GM23338 (cell line): ENCODE results near the gene DLX2. TPM values are rescaled to one million over a fixed set of nuclear protein-coding genes. Genes with fewer than 3 reads are reported as not detected.

Experiments
- ATAC-seq: fragments of 200-7000 bp; cut with Tn5 transposase; 3 replicates; pipeline ENCODE4 v1.9.1; 2020
- DNase-seq: peaks from one replicate; pipeline ENCODE4 v3.0.0-alpha.2; 2015; ENCODE audit warnings: low spot score
- H2AFZ ChIP-seq: fragments of 200-600 bp; sonication (generic); 2 replicates; pipeline ENCODE4 v1.8.0; 2016; ENCODE audit warnings: antibody characterized with exemption, mild to moderate bottlenecking, moderate library complexity
- H3F3A ChIP-seq: fragments of 200-600 bp; sonication (generic); replicated peaks from 2 replicates; pipeline ENCODE4 v1.8.0; 2017; ENCODE audit warnings: antibody characterized with exemption, mixed run types, low read depth
- H3K27ac ChIP-seq: fragments of 200-600 bp; sonication (generic); 2 replicates; pipeline ENCODE4 v1.6.1; 2016; ENCODE audit warnings: low read depth
- H3K27me3 ChIP-seq: fragments of 200-600 bp; sonication (generic); 2 replicates; pipeline ENCODE4 v1.8.0; 2016; ENCODE audit warnings: mild to moderate bottlenecking, mixed run types, moderate library complexity; ENCODE audit not compliant: insufficient read depth
- H3K36me3 ChIP-seq: fragments of 200-600 bp; sonication (generic); 2 replicates; pipeline ENCODE4 v1.8.0; 2016; ENCODE audit warnings: mild to moderate bottlenecking; ENCODE audit not compliant: insufficient read depth
- H3K4me1 ChIP-seq: fragments of 200-600 bp; sonication (generic); 2 replicates; pipeline ENCODE4 v1.8.0; 2016; ENCODE audit warnings: mild to moderate bottlenecking, moderate library complexity; ENCODE audit not compliant: insufficient read depth
- H3K4me2 ChIP-seq: fragments of 200-600 bp; sonication (generic); 2 replicates; pipeline ENCODE4 v1.7.1; 2017; ENCODE audit warnings: mixed run types
- H3K4me3 ChIP-seq: fragments of 200-600 bp; sonication (generic); 2 replicates; pipeline ENCODE4 v1.6.1; 2016; ENCODE audit warnings: mixed run types
- H3K79me2 ChIP-seq: fragments of 200-600 bp; sonication (generic); replicated peaks from 2 replicates; pipeline ENCODE4 v1.8.0; 2017; ENCODE audit warnings: mild to moderate bottlenecking; ENCODE audit not compliant: insufficient read depth
- H3K9me2 ChIP-seq: fragments of 200-600 bp; sonication (generic); 2 replicates; pipeline ENCODE4 v1.8.0; 2017; ENCODE audit not compliant: insufficient read depth
- H4K20me1 ChIP-seq: fragments of 200-600 bp; sonication (generic); replicated peaks from 2 replicates; pipeline ENCODE4 v1.8.0; 2017; ENCODE audit warnings: mild to moderate bottlenecking; ENCODE audit not compliant: insufficient read depth
- H3K27ac Mint-ChIP-seq: 2 replicates; pipeline ENCODE4 v1.8.0; 2020; ENCODE audit warnings: inconsistent platforms, mild to moderate bottlenecking, moderate library complexity, mixed read lengths
- H3K27me3 Mint-ChIP-seq: 3 replicates; pipeline ENCODE4 v1.8.0; 2022; ENCODE audit warnings: low read depth, mild to moderate bottlenecking, moderate library complexity, mixed read lengths, inconsistent platforms; ENCODE audit not compliant: insufficient read depth, poor library complexity
- H3K36me3 Mint-ChIP-seq: 3 replicates; pipeline ENCODE4 v1.8.0; 2021; ENCODE audit warnings: low read depth, mild to moderate bottlenecking, inconsistent platforms, moderate library complexity, mixed read lengths
- H3K4me1 Mint-ChIP-seq: 3 replicates; pipeline ENCODE4 v1.8.0; 2020; ENCODE audit warnings: mild to moderate bottlenecking, inconsistent platforms, mixed read lengths
- H3K4me3 Mint-ChIP-seq: 3 replicates; pipeline ENCODE4 v1.8.0; 2021; ENCODE audit warnings: moderate library complexity, mild to moderate bottlenecking, inconsistent platforms, mixed read lengths
- H3K9me3 Mint-ChIP-seq: 3 replicates; pipeline ENCODE4 v1.8.0; 2020; ENCODE audit warnings: moderate library complexity, mild to moderate bottlenecking, inconsistent platforms, mixed read lengths
- CREB1 ChIP-seq: fragments of 250-450 bp; sonication (Bioruptor Pico); IDR thresholded peaks from 2 replicates; pipeline ENCODE4 v1.5.0; 2020; ENCODE audit warnings: low read depth, mild to moderate bottlenecking, moderate library complexity
- EZH2 ChIP-seq: fragments of 200-600 bp; sonication (generic); IDR thresholded peaks from one replicate; pipeline ENCODE4 v1.8.0; 2017; ENCODE audit warnings: antibody characterized with exemption, mild to moderate bottlenecking, low read depth; ENCODE audit not compliant: unreplicated experiment
- EZH2phosphoT487 ChIP-seq: fragments of 200-600 bp; sonication (generic); IDR thresholded peaks from one replicate; pipeline ENCODE4 v1.8.1; 2018; ENCODE audit warnings: antibody characterized with exemption; ENCODE audit not compliant: unreplicated experiment
- JUNB ChIP-seq: IDR thresholded peaks from one replicate; pipeline ENCODE4 v1.6.1; 2016; ENCODE audit warnings: antibody characterized with exemption; ENCODE audit not compliant: unreplicated experiment
- NANOG ChIP-seq: IDR thresholded peaks from 2 replicates; pipeline ENCODE4 v1.6.1; 2016; ENCODE audit warnings: antibody characterized with exemption, borderline replicate concordance
- ZNF114 ChIP-seq: fragments of 250-450 bp; sonication (Bioruptor Pico); IDR thresholded peaks from 2 replicates; pipeline ENCODE4 v1.5.0; 2020; ENCODE audit warnings: mild to moderate bottlenecking, moderate library complexity
- polyA plus RNA-seq: library from polyadenylated mRNA; unstranded; fragments of >200 nt; fragmentation: Nextera tagmentation; extraction: Ambion mirVana; gene quantifications from 2 replicates; pipeline ENCODE4 v1.2.1, GENCODE V29; 2016
- total RNA-seq: library from RNA; depleted of rRNA; stranded (reverse); fragments of >200 nt; shearing (Covaris generic); gene quantifications from 2 replicates; pipeline ENCODE4 v1.2.3, GENCODE V29; 2014
- TF ChIP-seq, protein P1 (sequence below), 2 experiments: fragments of 200-600 bp in 1 of 2; sonication (generic) in 1 of 2; conservative IDR thresholded peaks; 2 replicates each; pipeline versions ENCODE4 v1.5.1 to v1.6.1; 2016 to 2017; ENCODE audit warnings: antibody characterized with exemption in 2 of 2, low read depth in 2 of 2, mild to moderate bottlenecking in 2 of 2, moderate library complexity in 1 of 2
- TF ChIP-seq, protein P2 (sequence below): IDR thresholded peaks from 2 replicates; pipeline ENCODE4 v1.6.1; 2016; ENCODE audit warnings: antibody characterized with exemption
- TF ChIP-seq, protein P3 (sequence below): IDR thresholded peaks from one replicate; pipeline ENCODE4 v1.6.1; 2018; ENCODE audit warnings: antibody characterized with exemption; ENCODE audit not compliant: unreplicated experiment

The DLX2 gene
- total and polyA plus RNA-seq, 2 experiments from 2014 or later, result 0.08 to 0.24 TPM

DNA sequence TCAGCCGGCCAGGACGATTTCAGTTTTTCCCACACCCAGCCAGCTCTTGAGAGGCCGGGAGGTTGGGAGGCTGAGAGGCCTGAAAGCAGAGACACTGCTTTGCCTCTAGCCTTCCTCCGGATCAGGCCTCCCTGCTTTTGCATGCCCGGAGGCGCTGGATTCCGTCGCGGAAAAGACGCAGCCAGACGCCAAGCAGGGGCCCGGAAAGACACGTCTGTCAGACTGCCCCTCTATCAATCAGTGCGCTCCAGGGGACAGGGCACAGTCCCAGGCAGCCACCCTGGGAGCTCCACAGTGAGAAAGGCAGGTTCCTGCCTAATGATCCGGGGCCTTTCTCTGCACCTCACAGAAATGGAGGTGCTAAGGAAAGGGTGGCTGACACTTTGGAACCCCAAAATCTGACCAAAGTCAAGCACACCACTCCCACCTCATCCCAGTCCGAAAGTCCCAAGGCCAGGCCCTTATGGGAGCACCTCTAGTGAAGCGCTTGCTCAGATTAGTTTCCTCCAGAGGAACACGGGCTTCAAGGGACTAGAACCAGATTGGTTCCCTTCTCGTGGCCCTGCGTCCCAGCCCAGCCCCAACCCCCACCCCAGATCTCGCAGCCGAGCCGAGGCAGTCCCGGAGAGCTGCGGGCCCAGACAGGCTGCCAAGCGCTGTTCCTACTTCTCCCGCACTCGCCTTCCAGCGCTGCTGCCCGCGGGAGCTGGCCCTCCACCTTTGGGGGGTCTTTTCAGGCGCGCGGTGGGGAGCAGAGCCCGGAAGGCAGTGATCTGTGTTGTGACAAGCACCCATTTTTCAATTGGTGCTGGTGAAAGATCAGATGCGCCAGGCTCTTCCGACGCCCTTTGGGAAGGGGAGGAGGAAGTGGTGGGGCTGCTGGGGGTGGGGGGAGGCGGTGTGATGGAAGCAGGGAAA is 12.4 kb downstream of the DLX2 start:
- peak overlapping the region; percentile 36; the same call in 1 of the 2 replicates for H3K4me3 ChIP-seq
- H3K27me3 ChIP-seq, result peaks cover 100% of the 10 kb centered on the region
- peaks cover 50% of the 10 kb centered on the region for H3F3A ChIP-seq
- H3K4me1 ChIP-seq, result peaks cover 88% of the 10 kb centered on the region
- H3K27ac Mint-ChIP-seq, result no peak overlapping the region
- no peak overlapping the region for H3K27ac ChIP-seq
- peaks cover 3% of the 10 kb centered on the region; the same call in 1 of the 3 replicates for H3K36me3 Mint-ChIP-seq
- H4K20me1 ChIP-seq, result peaks cover 41% of the 10 kb centered on the region
- DNase-seq, result peak; percentile 76
- peak; percentile 13 for TF ChIP-seq EZH2phosphoT487
- no peak for TF ChIP-seq EZH2
- peaks cover 100% of the 10 kb centered on the region for H3K27me3 Mint-ChIP-seq
- H2AFZ ChIP-seq, result no peak overlapping the region
- no peaks in the 10 kb centered on the region for H3K79me2 ChIP-seq
- H3K9me3 Mint-ChIP-seq, result peaks cover 12% of the 10 kb centered on the region
- H3K9me2 ChIP-seq, result no peaks in the 10 kb centered on the region
- H3K36me3 ChIP-seq, result no peaks in the 10 kb centered on the region
- H3K4me2 ChIP-seq, result peak overlapping the region; percentile 68
- H3K4me1 Mint-ChIP-seq, result peaks cover 62% of the 10 kb centered on the region
- H3K4me3 Mint-ChIP-seq, result peak overlapping the region; percentile 51; the same call in 2 of the 3 replicates
- ATAC-seq, result peak; percentile 8

DNA sequence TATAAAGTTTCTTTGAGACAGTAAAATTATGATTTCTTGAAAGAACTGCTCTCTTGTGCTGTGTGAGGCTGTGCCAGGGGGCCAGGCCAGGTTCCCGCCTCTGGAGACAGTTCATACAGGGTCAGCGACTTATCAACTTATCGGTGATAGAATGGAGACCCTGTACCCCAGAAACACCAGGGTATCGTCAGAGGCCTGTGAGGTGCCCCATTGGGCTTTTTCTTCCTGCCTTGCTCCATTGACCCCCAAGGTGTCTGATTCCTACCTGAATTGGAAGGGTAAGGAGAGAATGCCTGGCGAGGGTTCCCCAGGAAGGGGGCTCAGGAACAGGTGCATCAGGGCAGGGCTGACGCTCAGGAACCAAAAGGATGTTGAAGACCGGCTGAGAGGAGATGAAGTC is 13.1 kb downstream of the DLX2 start:
- peaks cover 50% of the 10 kb centered on the region for H3F3A ChIP-seq
- Mint-ChIP-seq H3K9me3 (peaks cover 12% of the 10 kb centered on the region), H3K36me3 (peaks cover 3% of the 10 kb centered on the region; the same call in 1 of the 3 replicates), H3K4me1 (peaks cover 61% of the 10 kb centered on the region), H3K27me3 (peaks cover 100% of the 10 kb centered on the region), H3K27ac (no peak overlapping the region), H3K4me3 (no peak overlapping the region)
- ATAC-seq, result no peak
- no peaks in the 10 kb centered on the region for H3K9me2 ChIP-seq
- no peak overlapping the region; the same call in 1 of the 2 replicates for H3K4me3 ChIP-seq
- no peak overlapping the region for H3K27ac ChIP-seq
- H3K4me2 ChIP-seq, result peak overlapping the region; percentile 68; the same call in 1 of the 2 replicates
- peaks cover 84% of the 10 kb centered on the region for H3K4me1 ChIP-seq
- no peak overlapping the region for H2AFZ ChIP-seq
- no peaks in the 10 kb centered on the region for H3K79me2 ChIP-seq
- no peak for DNase-seq
- H3K27me3 ChIP-seq, result peaks cover 100% of the 10 kb centered on the region
- H3K36me3 ChIP-seq, result no peaks in the 10 kb centered on the region
- peaks cover 41% of the 10 kb centered on the region for H4K20me1 ChIP-seq
- TF ChIP-seq, protein P1, sequence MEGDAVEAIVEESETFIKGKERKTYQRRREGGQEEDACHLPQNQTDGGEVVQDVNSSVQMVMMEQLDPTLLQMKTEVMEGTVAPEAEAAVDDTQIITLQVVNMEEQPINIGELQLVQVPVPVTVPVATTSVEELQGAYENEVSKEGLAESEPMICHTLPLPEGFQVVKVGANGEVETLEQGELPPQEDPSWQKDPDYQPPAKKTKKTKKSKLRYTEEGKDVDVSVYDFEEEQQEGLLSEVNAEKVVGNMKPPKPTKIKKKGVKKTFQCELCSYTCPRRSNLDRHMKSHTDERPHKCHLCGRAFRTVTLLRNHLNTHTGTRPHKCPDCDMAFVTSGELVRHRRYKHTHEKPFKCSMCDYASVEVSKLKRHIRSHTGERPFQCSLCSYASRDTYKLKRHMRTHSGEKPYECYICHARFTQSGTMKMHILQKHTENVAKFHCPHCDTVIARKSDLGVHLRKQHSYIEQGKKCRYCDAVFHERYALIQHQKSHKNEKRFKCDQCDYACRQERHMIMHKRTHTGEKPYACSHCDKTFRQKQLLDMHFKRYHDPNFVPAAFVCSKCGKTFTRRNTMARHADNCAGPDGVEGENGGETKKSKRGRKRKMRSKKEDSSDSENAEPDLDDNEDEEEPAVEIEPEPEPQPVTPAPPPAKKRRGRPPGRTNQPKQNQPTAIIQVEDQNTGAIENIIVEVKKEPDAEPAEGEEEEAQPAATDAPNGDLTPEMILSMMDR (conservative IDR thresholded peaks at IDR 0.05; ENCODE audit: low read depth in 2 of 2), result no peak
- no peak for TF ChIP-seq JUNB
- no peak for TF ChIP-seq CREB1 (CRISPR knock-in tag)
- peak; percentile 13 for TF ChIP-seq EZH2phosphoT487
- no peak for TF ChIP-seq ZNF114 (CRISPR knock-in tag)
- TF ChIP-seq NANOG, result no peak
- peak; percentile 69 for TF ChIP-seq EZH2
- TF ChIP-seq, protein P2, sequence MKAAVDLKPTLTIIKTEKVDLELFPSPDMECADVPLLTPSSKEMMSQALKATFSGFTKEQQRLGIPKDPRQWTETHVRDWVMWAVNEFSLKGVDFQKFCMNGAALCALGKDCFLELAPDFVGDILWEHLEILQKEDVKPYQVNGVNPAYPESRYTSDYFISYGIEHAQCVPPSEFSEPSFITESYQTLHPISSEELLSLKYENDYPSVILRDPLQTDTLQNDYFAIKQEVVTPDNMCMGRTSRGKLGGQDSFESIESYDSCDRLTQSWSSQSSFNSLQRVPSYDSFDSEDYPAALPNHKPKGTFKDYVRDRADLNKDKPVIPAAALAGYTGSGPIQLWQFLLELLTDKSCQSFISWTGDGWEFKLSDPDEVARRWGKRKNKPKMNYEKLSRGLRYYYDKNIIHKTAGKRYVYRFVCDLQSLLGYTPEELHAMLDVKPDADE, result no peak
- TF ChIP-seq, protein P3, sequence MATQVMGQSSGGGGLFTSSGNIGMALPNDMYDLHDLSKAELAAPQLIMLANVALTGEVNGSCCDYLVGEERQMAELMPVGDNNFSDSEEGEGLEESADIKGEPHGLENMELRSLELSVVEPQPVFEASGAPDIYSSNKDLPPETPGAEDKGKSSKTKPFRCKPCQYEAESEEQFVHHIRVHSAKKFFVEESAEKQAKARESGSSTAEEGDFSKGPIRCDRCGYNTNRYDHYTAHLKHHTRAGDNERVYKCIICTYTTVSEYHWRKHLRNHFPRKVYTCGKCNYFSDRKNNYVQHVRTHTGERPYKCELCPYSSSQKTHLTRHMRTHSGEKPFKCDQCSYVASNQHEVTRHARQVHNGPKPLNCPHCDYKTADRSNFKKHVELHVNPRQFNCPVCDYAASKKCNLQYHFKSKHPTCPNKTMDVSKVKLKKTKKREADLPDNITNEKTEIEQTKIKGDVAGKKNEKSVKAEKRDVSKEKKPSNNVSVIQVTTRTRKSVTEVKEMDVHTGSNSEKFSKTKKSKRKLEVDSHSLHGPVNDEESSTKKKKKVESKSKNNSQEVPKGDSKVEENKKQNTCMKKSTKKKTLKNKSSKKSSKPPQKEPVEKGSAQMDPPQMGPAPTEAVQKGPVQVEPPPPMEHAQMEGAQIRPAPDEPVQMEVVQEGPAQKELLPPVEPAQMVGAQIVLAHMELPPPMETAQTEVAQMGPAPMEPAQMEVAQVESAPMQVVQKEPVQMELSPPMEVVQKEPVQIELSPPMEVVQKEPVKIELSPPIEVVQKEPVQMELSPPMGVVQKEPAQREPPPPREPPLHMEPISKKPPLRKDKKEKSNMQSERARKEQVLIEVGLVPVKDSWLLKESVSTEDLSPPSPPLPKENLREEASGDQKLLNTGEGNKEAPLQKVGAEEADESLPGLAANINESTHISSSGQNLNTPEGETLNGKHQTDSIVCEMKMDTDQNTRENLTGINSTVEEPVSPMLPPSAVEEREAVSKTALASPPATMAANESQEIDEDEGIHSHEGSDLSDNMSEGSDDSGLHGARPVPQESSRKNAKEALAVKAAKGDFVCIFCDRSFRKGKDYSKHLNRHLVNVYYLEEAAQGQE, result no peak
